Measurements from ENCODE around the gene BET1L.

Gene BET1L

GRCh38 chr11:210122-210802 is 3.1 kb upstream of the BET1L start:
- no peak for DNase-seq (ENCODE audit: low spot score)

- no peak for DNase-seq (ENCODE audit: low spot score)
These were observed 2.3 kb upstream of the BET1L start for GRCh38 chr11:209275-210121.

GRCh38 chr11:208917-209260 is 1.7 kb upstream of the BET1L start:
- no peak for DNase-seq (ENCODE audit: low spot score)

- peak; percentile 97 for DNase-seq (ENCODE audit: low spot score)
These were observed 1.1 kb upstream of the BET1L start for GRCh38 chr11:208181-208916.

- DNase-seq (ENCODE audit: low spot score), result no peak
These were observed 623 bp upstream of the BET1L start for GRCh38 chr11:207863-208180.

GRCh38 chr11:206526-207207 is 532 bp downstream of the BET1L start:
- no peak for DNase-seq (ENCODE audit: low spot score)

GRCh38 chr11:206002-206384 is 1.2 kb downstream of the BET1L start:
- no peak for DNase-seq (ENCODE audit: low spot score)

GRCh38 chr11:205221-206001 is 1.8 kb downstream of the BET1L start:
- DNase-seq (ENCODE audit: low spot score), result no peak

GRCh38 chr11:204587-205109 is 2.6 kb downstream of the BET1L start:
- DNase-seq (ENCODE audit: low spot score), result no peak

GRCh38 chr11:203945-204586 is 3.1 kb downstream of the BET1L start:
- no peak for DNase-seq (ENCODE audit: low spot score)

- DNase-seq (ENCODE audit: low spot score), result no peak
These were observed 3.9 kb downstream of the BET1L start for GRCh38 chr11:203056-203944.

- DNase-seq (ENCODE audit: low spot score), result no peak
These were observed 4.7 kb downstream of the BET1L start for GRCh38 chr11:202490-202889.

GRCh38 chr11:201966-202365 is 5.2 kb downstream of the BET1L start:
- DNase-seq (ENCODE audit: low spot score), result no peak

GRCh38 chr11:200224-201003 is 6.8 kb downstream of the BET1L start:
- no peak for DNase-seq (ENCODE audit: low spot score)

GRCh38 chr11:199782-200181 is 7.4 kb downstream of the BET1L start:
- peak; percentile 30 for DNase-seq (ENCODE audit: low spot score)

- no peak for DNase-seq (ENCODE audit: low spot score)
These were observed 8.1 kb downstream of the BET1L start for GRCh38 chr11:199004-199581.

- DNase-seq (ENCODE audit: low spot score), result no peak
These were observed 8.9 kb downstream of the BET1L start for GRCh38 chr11:198236-198806.

- no peak for DNase-seq (ENCODE audit: low spot score)
These were observed 9.4 kb downstream of the BET1L start for GRCh38 chr11:197741-198235.

Data from iPS-NIHi11 (cell line).